Measurements from ENCODE around the gene TSEN54. TPM values are rescaled to one million over a fixed set of nuclear protein-coding genes. Genes with fewer than 3 reads are reported as not detected.

TSEN54 gene
- total RNA-seq, 1 experiment from 2014 or later: 44.5 TPM

- Histone ChIP-seq H3K23ac (ENCODE audit: insufficient read length, low read depth, low read length) (no peak overlapping the region), H2BK5ac (ENCODE audit: insufficient read length, low read length) (no peak overlapping the region), H3T11ph (ENCODE audit: low read length) (no peak overlapping the region), H3K14ac (ENCODE audit: insufficient read depth, low read length) (no peak overlapping the region), H4K20me1 (ENCODE audit: control insufficient read depth, insufficient read depth, insufficient read length) (no peaks in the 10 kb centered on the region), H3K27ac (ENCODE audit: insufficient read length, low read depth, low read length) (no peak overlapping the region), H4K5ac (ENCODE audit: insufficient read length, low read depth, low read length) (no peak overlapping the region), H3K4me2 (ENCODE audit: insufficient read depth, insufficient read length, low read length) (no peak overlapping the region), H3K79me2 (ENCODE audit: insufficient read depth, low read length) (no peaks in the 10 kb centered on the region), H3K9me3 (ENCODE audit: control insufficient read depth, low read depth, low read length) (no peaks in the 10 kb centered on the region), H3K9ac (ENCODE audit: extremely low read depth, insufficient read length, low read length) (no peak overlapping the region), H2BK15ac (ENCODE audit: low read depth, low read length) (no peak overlapping the region), H3K4ac (ENCODE audit: low read depth, low read length) (no peak overlapping the region), H4K8ac (replicated peaks; ENCODE audit: insufficient read length, low read depth, low read length) (no peak overlapping the region), H2BK12ac (ENCODE audit: insufficient read length, low read depth, low read length) (no peak overlapping the region), H2AK5ac (ENCODE audit: insufficient read length, low read length) (no peak overlapping the region), H3K18ac (ENCODE audit: insufficient read length, low read depth, low read length) (no peak overlapping the region), H3K23me2 (ENCODE audit: insufficient read length, low read depth, low read length, poor library complexity, severe bottlenecking) (peaks cover 5% of the 10 kb centered on the region), H2AFZ (ENCODE audit: low read length) (no peak overlapping the region), H3K56ac (ENCODE audit: insufficient read length, low read depth, low read length) (no peak overlapping the region), H2BK120ac (ENCODE audit: low read depth, low read length, poor library complexity, severe bottlenecking) (no peak overlapping the region), H2BK20ac (ENCODE audit: low read depth, low read length, poor library complexity, severe bottlenecking) (no peak overlapping the region), H3K79me1 (ENCODE audit: insufficient read depth, low read depth, low read length, poor library complexity, severe bottlenecking) (no peaks in the 10 kb centered on the region), H4K91ac (ENCODE audit: insufficient read length, low read depth, low read length) (no peak overlapping the region), H3K27me3 (ENCODE audit: insufficient read depth, low read length) (no peaks in the 10 kb centered on the region), H3K4me1 (ENCODE audit: insufficient read depth, low read length) (peaks cover 4% of the 10 kb centered on the region; the same call in 1 of the 2 replicates)
- Mint-ChIP-seq H3K27ac (peak overlapping the region in 2 of 3 experiments; percentile 72 to 73; a peak in 3 of 7 replicates), H3K9me3 (no peaks in the 10 kb centered on the region), H3K4me1 (peaks cover 11 to 38% of the 10 kb centered on the region in 2 experiments), H3K36me3 (ENCODE audit: insufficient read depth in 1 of 3, low read depth in 3 of 3) (peaks cover 0 to 11% (median 1%) of the 10 kb centered on the region in 3 experiments; a peak in 2 of 7 replicates), H3K27me3 (ENCODE audit: low read depth) (no peaks in the 10 kb centered on the region), H3K4me3 (no peak overlapping the region)
- no peak for TF ChIP-seq CTCF (conservative IDR thresholded peaks at IDR 0.05)
- no CpG with 5 or more reads among the region's 14 CpGs for WGBS (ENCODE audit: extremely low coverage, insufficient read length, low lambda C conversion rate)
- DNase-seq: peak; percentile 58
These were observed 36.3 kb downstream of the TSEN54 start for GRCh38 chr17:75552425-75553294.

Data from H9 (cell line).